ENCODE measurements around the gene KLF13.

DNA sequence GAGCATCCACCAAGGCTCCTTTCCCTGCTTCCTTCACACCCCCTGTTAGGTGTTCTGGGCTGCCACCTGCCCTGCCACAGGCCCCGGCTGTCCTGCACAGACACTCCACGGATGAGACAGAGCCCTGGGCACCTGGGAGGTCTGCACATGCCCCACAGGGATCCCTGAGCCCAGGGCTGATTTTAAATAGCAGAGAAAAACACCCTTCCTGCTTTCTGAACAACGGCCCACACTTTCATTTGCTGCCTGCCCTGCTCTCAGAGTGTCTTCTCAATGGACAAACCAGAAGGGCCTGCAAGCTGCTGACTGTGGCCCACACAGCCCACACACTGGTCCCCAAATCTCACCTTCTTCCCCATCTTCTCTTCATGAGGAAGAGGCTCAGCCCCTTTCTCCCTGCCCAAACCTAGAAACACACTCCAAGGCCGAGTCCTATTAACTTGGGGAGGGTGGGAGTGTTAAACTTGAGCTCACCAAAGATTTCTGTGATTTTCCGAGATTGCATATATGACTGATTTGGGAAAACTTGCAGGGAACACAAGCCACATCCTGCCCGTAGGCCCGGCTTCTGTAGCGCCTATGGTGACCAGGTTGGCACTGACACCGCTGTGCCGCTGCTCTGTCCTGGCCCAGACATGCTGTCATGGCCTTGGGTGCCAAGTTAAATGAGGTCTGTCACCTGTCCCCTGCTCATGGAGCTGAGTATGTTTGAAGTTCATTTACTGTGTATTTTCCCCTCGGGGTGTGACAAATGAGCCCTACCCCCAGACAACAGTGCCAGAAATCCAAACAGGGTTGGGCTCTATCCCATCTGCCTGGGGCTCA lies 47.2 kb upstream of the KLF13 start:
- TF ChIP-seq, protein P1, sequence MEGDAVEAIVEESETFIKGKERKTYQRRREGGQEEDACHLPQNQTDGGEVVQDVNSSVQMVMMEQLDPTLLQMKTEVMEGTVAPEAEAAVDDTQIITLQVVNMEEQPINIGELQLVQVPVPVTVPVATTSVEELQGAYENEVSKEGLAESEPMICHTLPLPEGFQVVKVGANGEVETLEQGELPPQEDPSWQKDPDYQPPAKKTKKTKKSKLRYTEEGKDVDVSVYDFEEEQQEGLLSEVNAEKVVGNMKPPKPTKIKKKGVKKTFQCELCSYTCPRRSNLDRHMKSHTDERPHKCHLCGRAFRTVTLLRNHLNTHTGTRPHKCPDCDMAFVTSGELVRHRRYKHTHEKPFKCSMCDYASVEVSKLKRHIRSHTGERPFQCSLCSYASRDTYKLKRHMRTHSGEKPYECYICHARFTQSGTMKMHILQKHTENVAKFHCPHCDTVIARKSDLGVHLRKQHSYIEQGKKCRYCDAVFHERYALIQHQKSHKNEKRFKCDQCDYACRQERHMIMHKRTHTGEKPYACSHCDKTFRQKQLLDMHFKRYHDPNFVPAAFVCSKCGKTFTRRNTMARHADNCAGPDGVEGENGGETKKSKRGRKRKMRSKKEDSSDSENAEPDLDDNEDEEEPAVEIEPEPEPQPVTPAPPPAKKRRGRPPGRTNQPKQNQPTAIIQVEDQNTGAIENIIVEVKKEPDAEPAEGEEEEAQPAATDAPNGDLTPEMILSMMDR (IDR thresholded peaks at IDR 0.05) = no peak
- TF ChIP-seq POLR2A (IDR thresholded peaks at IDR 0.05) (no peak), POLR2AphosphoS5 (IDR thresholded peaks at IDR 0.05) (no peak)

Measured in breast epithelium (tissue), 3 donors.